ENCODE data around the gene RAG1.

- TF ChIP-seq MYC (IDR thresholded peaks at IDR 0.05; ENCODE audit: borderline replicate concordance, low read length), result no peak
- peak; percentile 13 for TF ChIP-seq MAFK (IDR thresholded peaks at IDR 0.05; ENCODE audit: partially characterized antibody)
- no peak for TF ChIP-seq CTCF (IDR thresholded peaks at IDR 0.05)
- TF ChIP-seq E2F6 (IDR thresholded peaks at IDR 0.05; ENCODE audit: borderline replicate concordance, low read depth), result no peak
- no peak for TF ChIP-seq RCOR1 (IDR thresholded peaks at IDR 0.05; ENCODE audit: low read depth, low read length)
- TF ChIP-seq RAD21 (conservative IDR thresholded peaks at IDR 0.05 in 1 of 2, IDR thresholded peaks at IDR 0.05 in 1 of 2), result no peak
- TF ChIP-seq RARB (CRISPR knock-in tag; IDR thresholded peaks at IDR 0.05), result no peak
- no peak for TF ChIP-seq REST (IDR thresholded peaks at IDR 0.05)
- TF ChIP-seq HMGXB4 (CRISPR knock-in tag; IDR thresholded peaks at IDR 0.05; ENCODE audit: borderline replicate concordance), result no peak
- no peak for TF ChIP-seq POLR2A (IDR thresholded peaks at IDR 0.05; ENCODE audit: low read length)
These were observed 22.7 kb downstream of the RAG1 start for GRCh38 chr11:36590513-36590912.
